Retinal pigment epithelial cell (primary cell): ENCODE data around the gene FBXW9.
"Not testable (repeated sequence)": the region's sequence is repeated elsewhere in the genome, so short reads cannot be mapped to it uniquely, and the experiment has no call there.

ENCODE experiments used
- DNase-seq: peaks from one replicate; pipeline ENCODE4 v3.0.0-alpha.2; 2010; ENCODE audit warnings: low read depth
- H3K4me3 ChIP-seq: 2 replicates; pipeline ENCODE4 v1.5.1; 2011; ENCODE audit warnings: mild to moderate bottlenecking, low read length, control low read depth, moderate library complexity
- CTCF ChIP-seq: conservative IDR thresholded peaks from 2 replicates; pipeline ENCODE4 v1.5.1; 2011; ENCODE audit warnings: low read depth, low read length, control low read depth, inconsistent platforms

The FBXW9 gene

GRCh38 chr19:12689581-12690216, 6.7 kb downstream of the FBXW9 start:
- no peak overlapping the region for H3K4me3 ChIP-seq
- DNase-seq: no peak
- TF ChIP-seq CTCF: no peak

- no peak for TF ChIP-seq CTCF
- DNase-seq: no peak
- no peak overlapping the region for H3K4me3 ChIP-seq
Observed at GRCh38 chr19:12689012-12689411, 7.4 kb downstream of the FBXW9 start.

- DNase-seq: no peak
- no peak for TF ChIP-seq CTCF
- H3K4me3 ChIP-seq: no peak within 1 kb of the TSS
Observed at GRCh38 chr19:12687496-12688196, 8.8 kb downstream of the FBXW9 start, which contains the start of gene GNG14. Gene GNG14, plus strand, starts transcription at chr19:12687998. Its CDS starts 51 bp downstream, at chr19:12688049.

GRCh38 chr19:12685831-12686230, 10.6 kb downstream of the FBXW9 start:
- no peak for TF ChIP-seq CTCF
- no peak for DNase-seq
- H3K4me3 ChIP-seq: no peak overlapping the region

GRCh38 chr19:12681074-12681987, 15.1 kb downstream of the FBXW9 start, which contains the start of gene DHPS:
Gene DHPS, minus strand, starts transcription at chr19:12681880. Its CDS starts 114 bp downstream, at chr19:12681766.
- peak within 1 kb of the TSS; percentile 93 for H3K4me3 ChIP-seq
- peak; percentile 94 for DNase-seq
- TF ChIP-seq CTCF: peak; percentile 3

GRCh38 chr19:12680034-12680433, 16.4 kb downstream of the FBXW9 start:
- no peak overlapping the region for H3K4me3 ChIP-seq
- TF ChIP-seq CTCF: no peak
- no peak for DNase-seq

- H3K4me3 ChIP-seq, DNase-seq: not testable (repeated sequence)
Observed at GRCh38 chr19:12678039-12678438, 18.4 kb downstream of the FBXW9 start.
